Urinary bladder (tissue), 4 donors: ENCODE measurements around the gene BSPRY. TPM values are rescaled to one million over a fixed set of nuclear protein-coding genes. Genes with fewer than 3 reads are reported as not detected.
A peak's percentile ranks its signal among the peaks of the same experiment; 100 is the strongest.

Experiments used
- DNase-seq: peaks from one replicate; pipeline ENCODE4 v3.0.0-alpha.2; 2015; ENCODE audit errors: extremely low spot score
- H3K27ac ChIP-seq: one replicate; pipeline ENCODE4 v1.5.1; 2013; ENCODE audit warnings: low read depth, mild to moderate bottlenecking, moderate library complexity
- H3K36me3 ChIP-seq: one replicate; pipeline ENCODE4 v1.6.1; 2013; ENCODE audit warnings: mild to moderate bottlenecking, moderate library complexity; ENCODE audit not compliant: insufficient read depth
- H3K4me1 ChIP-seq: one replicate; pipeline ENCODE4 v1.6.1; 2013; ENCODE audit warnings: mild to moderate bottlenecking, moderate library complexity; ENCODE audit not compliant: insufficient read depth
- H3K4me3 ChIP-seq: one replicate; pipeline ENCODE4 v1.5.1; 2013; ENCODE audit warnings: low read depth, low read length
- WGBS: extraction: QIAGEN DNeasy Blood & Tissue Kit; methylation state at CpG from one replicate; pipeline ENCODE4 v1.1.7; 2013; 5-methylcytosine and 5-hydroxymethylcytosine counted together
- polyA plus RNA-seq: library from polyadenylated mRNA; stranded (reverse); fragments of 200-250 nt; gene quantifications from one replicate; pipeline ENCODE4 v1.2.3, GENCODE V29; 2013
- total RNA-seq: library from RNA; depleted of rRNA; stranded (reverse); fragments of >200 nt; gene quantifications from one replicate; pipeline ENCODE4 v1.2.3, GENCODE V29; 2014
- donor health status: healthy with polysubstance abuse.
- donor health status: healthy.

Gene BSPRY
- total and polyA plus RNA-seq, 2 donors = 1.2 to 2.4 TPM

GRCh38 chr9:113381909-113382411 lies 32.6 kb downstream of the BSPRY start:
- DNase-seq = peak; percentile 31
- 83% methylated on average over 8 of the region's 8 CpGs for WGBS
- H3K4me1 ChIP-seq = no peaks in the 10 kb centered on the region
- H3K4me3 ChIP-seq = no peak overlapping the region
- H3K36me3 ChIP-seq = no peaks in the 10 kb centered on the region
- no peak overlapping the region for H3K27ac ChIP-seq

GRCh38 chr9:113386571-113387393 lies 37.4 kb downstream of the BSPRY start:
- H3K36me3 ChIP-seq = peaks cover 4% of the 10 kb centered on the region
- WGBS = 94% methylated on average over 4 of the region's 4 CpGs
- H3K27ac ChIP-seq = no peak overlapping the region
- no peak overlapping the region for H3K4me3 ChIP-seq
- no peaks in the 10 kb centered on the region for H3K4me1 ChIP-seq
- DNase-seq = no peak

DNA sequence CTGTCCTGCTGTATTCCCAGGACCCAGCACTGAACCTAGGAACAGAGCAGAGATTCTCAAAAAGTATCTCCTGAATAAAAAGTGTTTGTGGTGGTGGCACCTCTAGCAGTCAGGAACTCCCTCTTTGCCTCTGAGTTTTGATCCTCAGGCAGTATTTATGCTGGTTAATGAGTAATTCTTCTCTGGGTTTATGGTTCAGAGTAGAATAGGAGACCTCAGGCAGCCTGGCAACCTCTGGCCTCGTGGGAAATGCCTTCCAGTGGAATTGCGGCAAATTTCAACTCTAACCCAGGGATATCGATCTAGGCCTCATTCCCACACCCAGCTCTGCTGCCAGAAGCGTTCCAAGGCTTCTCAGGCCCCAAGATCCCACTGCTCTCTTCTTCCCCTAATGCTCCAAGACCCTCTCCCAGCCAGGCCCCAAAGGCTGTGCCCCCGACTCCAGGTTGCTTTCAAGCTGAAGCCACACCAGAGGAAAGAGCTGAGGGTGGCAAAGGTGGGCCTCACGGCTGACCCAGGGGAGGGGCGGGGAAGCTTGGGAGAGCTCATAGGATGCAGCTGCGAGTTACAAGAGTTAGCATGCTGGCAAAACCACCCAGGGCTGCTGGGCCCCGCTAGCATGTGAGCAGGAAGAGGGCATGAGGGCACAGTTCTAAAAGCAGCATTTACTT lies 38.4 kb downstream of the BSPRY start:
- H3K36me3 ChIP-seq = peaks cover 4% of the 10 kb centered on the region

GRCh38 chr9:113388833-113389232 lies 39.5 kb downstream of the BSPRY start:
- WGBS = 92% methylated on average over 13 of the region's 13 CpGs
- DNase-seq = no peak
- no peak overlapping the region for H3K27ac ChIP-seq
- no peaks in the 10 kb centered on the region for H3K4me1 ChIP-seq
- peaks cover 4% of the 10 kb centered on the region for H3K36me3 ChIP-seq
- H3K4me3 ChIP-seq = no peak overlapping the region

More for the DNA sequence above, 38.4 kb downstream of the BSPRY start:
- H3K4me1 ChIP-seq = no peaks in the 10 kb centered on the region
- H3K4me3 ChIP-seq = no peak overlapping the region
- no peak overlapping the region for H3K27ac ChIP-seq
- DNase-seq = no peak
- whole genome bisulfite sequencing = 81% methylated on average over 9 of the region's 9 CpGs

DNA sequence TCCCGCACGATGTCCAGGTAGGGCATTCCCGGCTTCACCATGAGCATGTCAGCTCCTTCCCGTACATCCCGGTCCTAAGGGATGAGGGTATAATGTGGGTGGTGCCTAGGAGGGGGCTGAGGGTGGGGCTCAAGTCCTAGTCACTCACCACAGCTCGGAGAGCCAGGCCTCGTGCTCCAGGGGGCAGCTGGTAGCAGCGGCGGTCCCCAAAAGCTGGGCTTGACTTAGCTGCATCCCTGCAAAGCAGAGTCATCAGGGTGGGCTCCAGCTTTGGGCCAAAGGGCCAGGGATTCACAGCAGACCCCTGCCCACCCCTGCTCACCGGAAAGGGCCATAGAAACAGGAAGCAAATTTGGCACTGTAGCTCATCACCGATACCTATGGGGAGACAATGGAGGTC lies 40.1 kb downstream of the BSPRY start:
- WGBS = 95% methylated on average over 11 of the region's 11 CpGs
- H3K36me3 ChIP-seq = peaks cover 4% of the 10 kb centered on the region
- H3K4me3 ChIP-seq = no peak overlapping the region
- H3K4me1 ChIP-seq = no peaks in the 10 kb centered on the region
- no peak for DNase-seq
- H3K27ac ChIP-seq = no peak overlapping the region

- no peak overlapping the region for H3K4me3 ChIP-seq
- no peak for DNase-seq
- 94% methylated on average over 17 of the region's 17 CpGs for WGBS
- peaks cover 4% of the 10 kb centered on the region for H3K36me3 ChIP-seq
- H3K27ac ChIP-seq = no peak overlapping the region
- H3K4me1 ChIP-seq = no peaks in the 10 kb centered on the region
Observed at GRCh38 chr9:113390192-113390960, 41.0 kb downstream of the BSPRY start.

DNA sequence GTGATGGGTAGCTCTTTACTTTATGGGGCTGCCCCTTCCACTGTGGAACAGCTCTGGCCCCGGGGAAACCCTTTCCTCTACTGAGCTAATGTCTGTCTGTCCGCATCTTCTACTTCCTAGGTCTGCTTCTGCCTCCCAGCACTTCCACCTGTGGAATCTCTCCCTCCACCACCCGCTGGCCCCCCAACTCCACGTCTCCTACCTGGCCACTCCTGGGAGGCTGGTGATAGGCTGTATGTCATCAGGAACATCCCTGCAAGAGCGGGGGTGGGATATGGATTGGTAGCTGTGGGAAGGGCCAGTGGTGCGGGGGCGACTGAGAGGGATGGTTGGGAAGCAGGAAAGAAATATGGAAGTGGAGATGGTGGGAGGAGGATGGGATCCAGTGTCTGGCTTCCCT lies 42.6 kb downstream of the BSPRY start:
- DNase-seq = no peak
- 94% methylated on average over 7 of the region's 7 CpGs for WGBS
- Histone ChIP-seq H3K4me3 (no peak overlapping the region), H3K4me1 (no peaks in the 10 kb centered on the region), H3K36me3 (peaks cover 4% of the 10 kb centered on the region), H3K27ac (no peak overlapping the region)

- Histone ChIP-seq H3K4me3 (no peak overlapping the region), H3K4me1 (no peaks in the 10 kb centered on the region), H3K36me3 (peaks cover 4% of the 10 kb centered on the region), H3K27ac (no peak overlapping the region)
- no peak for DNase-seq
- 91% methylated on average over 7 of the region's 7 CpGs for WGBS
Observed at GRCh38 chr9:113393281-113393680, 43.9 kb downstream of the BSPRY start.

- WGBS = 96% methylated on average over 9 of the region's 9 CpGs
- peaks cover 4% of the 10 kb centered on the region for H3K36me3 ChIP-seq
- DNase-seq = no peak
Observed at GRCh38 chr9:113395000-113395861, 45.9 kb downstream of the BSPRY start.

DNA sequence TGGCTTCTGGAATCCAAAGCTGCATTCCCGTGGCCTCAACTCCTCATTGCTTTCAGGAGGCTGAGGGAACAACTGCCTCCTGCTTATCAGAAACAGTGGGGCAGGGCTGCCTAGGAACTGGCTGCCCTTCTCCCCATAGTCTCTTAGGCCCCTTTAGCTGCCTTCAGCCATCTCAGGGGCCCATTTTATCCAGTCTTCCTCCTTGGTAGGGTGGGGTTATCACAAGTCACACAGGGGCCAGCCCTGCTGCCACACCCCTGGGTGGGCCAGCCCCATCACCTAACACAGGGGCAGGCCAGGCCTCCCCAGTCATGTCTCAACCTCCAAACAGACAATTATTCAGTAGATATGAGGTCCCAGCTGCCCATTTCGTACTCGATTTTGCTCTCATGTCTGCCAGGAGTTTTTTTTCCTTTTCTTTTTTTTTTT lies 47.9 kb downstream of the BSPRY start:
- H3K27ac ChIP-seq = no peak overlapping the region

More at GRCh38 chr9:113395000-113395861, 45.9 kb downstream of the BSPRY start:
- Histone ChIP-seq H3K27ac (no peak overlapping the region), H3K4me3 (no peak overlapping the region), H3K4me1 (no peaks in the 10 kb centered on the region)

DNA sequence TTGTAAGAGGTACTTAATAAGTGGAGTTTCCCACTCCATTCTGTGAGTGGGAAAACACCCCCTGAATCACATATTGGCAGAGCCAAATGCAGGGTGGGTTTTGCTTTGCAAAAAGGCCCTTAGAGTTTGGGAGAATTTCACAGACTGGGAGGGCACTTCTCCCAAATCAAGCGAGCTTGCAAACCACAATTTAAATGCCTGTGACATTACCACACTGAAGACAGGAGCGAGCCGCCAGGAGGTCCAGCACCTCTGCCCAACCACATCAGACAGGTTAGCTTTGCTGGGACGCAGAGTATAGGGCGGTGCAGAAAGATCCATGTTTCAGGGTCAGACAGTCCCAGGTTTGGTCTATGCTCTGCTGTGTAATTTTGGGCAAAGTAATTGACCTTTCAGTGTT lies 49.5 kb downstream of the BSPRY start:
- DNase-seq = no peak
- 89% methylated on average over 5 of the region's 5 CpGs for WGBS
- Histone ChIP-seq H3K36me3 (no peaks in the 10 kb centered on the region), H3K4me1 (no peaks in the 10 kb centered on the region), H3K4me3 (no peak overlapping the region), H3K27ac (no peak overlapping the region)

More for the DNA sequence above, 47.9 kb downstream of the BSPRY start:
- Histone ChIP-seq H3K4me1 (no peaks in the 10 kb centered on the region), H3K4me3 (no peak overlapping the region), H3K36me3 (no peaks in the 10 kb centered on the region)
- WGBS = 78% methylated on average over 3 of the region's 3 CpGs
- no peak for DNase-seq

GRCh38 chr9:113399646-113400200 lies 50.4 kb downstream of the BSPRY start:
- H3K27ac ChIP-seq = no peak overlapping the region
- DNase-seq = no peak
- H3K4me1 ChIP-seq = no peaks in the 10 kb centered on the region
- WGBS = 86% methylated on average over 3 of the region's 3 CpGs
- no peaks in the 10 kb centered on the region for H3K36me3 ChIP-seq
- H3K4me3 ChIP-seq = no peak overlapping the region
